ENCODE data around the gene CNTN2. TPM values are rescaled to one million over a fixed set of nuclear protein-coding genes. Genes with fewer than 3 reads are reported as not detected.

The CNTN2 gene
- total RNA-seq, 1 experiment from 2014 or later = not detected

DNA sequence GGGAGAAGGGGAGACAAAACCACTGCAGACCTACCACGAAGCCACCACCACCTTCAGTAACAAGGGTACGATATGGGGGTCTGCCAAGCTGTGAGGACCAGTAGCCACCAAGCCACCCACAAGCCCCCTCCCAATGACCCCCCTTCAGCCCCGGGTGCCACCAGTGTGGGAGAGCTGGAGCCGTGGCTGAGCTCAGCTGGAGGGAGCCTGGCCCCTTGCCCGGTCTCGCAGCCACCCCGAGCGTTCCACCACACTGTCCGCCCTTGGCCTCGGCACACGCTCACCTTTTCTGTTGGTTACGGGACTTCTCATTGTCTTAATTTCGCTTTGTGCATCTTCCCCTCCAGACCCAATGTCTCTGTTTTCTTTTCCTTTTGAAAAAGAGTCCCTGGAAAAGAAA is 26.4 kb upstream of the CNTN2 start:
- H3K36me3 Mint-ChIP-seq (ENCODE audit: insufficient read depth, unreplicated experiment) = no peaks in the 10 kb centered on the region

DNA sequence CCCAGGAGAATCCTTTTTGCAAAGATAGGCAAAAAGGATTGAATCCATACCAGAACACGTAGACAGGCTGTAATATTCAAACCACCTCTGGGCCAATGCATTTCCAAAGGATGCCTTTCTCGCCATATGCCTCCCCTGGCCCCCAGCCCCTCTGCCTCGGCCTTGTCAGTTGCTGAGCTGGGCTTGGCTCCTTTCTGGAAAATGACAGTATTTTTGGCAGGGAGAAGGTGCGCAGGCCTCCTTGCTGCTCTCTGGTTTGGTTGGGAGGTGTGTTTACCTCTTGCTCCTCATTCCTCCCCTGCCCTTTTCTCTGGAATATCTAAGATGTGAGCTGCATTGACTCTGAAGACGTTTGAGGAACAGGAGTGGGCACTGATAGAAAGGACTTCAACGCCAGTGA is 26.0 kb upstream of the CNTN2 start:
- BruUV-seq (replicated peaks) = no TSS peak
- intact Hi-C loops (cut with micrococcal nuclease; ENCODE audit: unreplicated experiment) = no loop called here
- Mint-ChIP-seq H3K36me3 (ENCODE audit: insufficient read depth, unreplicated experiment) (no peaks in the 10 kb centered on the region), H3K4me3 (ENCODE audit: low read depth, unreplicated experiment) (no peak overlapping the region), H3K4me1 (ENCODE audit: low read depth, unreplicated experiment) (no peaks in the 10 kb centered on the region), H3K27me3 (ENCODE audit: unreplicated experiment) (peaks cover 100% of the 10 kb centered on the region), H3K27ac (ENCODE audit: unreplicated experiment) (no peak overlapping the region), H3K9me3 (ENCODE audit: low read depth, unreplicated experiment) (no peaks in the 10 kb centered on the region)
- CTCF ChIA-PET = interaction anchor here (0.6 kb wide), 1 partner anchor 95 kb away, joined by 3 read pairs; no protein-coding TSS in a partner anchor
- no peak for DNase-seq
- TF ChIP-seq, protein P1, sequence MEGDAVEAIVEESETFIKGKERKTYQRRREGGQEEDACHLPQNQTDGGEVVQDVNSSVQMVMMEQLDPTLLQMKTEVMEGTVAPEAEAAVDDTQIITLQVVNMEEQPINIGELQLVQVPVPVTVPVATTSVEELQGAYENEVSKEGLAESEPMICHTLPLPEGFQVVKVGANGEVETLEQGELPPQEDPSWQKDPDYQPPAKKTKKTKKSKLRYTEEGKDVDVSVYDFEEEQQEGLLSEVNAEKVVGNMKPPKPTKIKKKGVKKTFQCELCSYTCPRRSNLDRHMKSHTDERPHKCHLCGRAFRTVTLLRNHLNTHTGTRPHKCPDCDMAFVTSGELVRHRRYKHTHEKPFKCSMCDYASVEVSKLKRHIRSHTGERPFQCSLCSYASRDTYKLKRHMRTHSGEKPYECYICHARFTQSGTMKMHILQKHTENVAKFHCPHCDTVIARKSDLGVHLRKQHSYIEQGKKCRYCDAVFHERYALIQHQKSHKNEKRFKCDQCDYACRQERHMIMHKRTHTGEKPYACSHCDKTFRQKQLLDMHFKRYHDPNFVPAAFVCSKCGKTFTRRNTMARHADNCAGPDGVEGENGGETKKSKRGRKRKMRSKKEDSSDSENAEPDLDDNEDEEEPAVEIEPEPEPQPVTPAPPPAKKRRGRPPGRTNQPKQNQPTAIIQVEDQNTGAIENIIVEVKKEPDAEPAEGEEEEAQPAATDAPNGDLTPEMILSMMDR (IDR thresholded peaks at IDR 0.05; ENCODE audit: unreplicated experiment) = no peak

More for the DNA sequence above, 26.4 kb upstream of the CNTN2 start:
- H3K27ac Mint-ChIP-seq (ENCODE audit: unreplicated experiment) = no peak overlapping the region
- no peak for DNase-seq
- no peaks in the 10 kb centered on the region for H3K9me3 Mint-ChIP-seq (ENCODE audit: low read depth, unreplicated experiment)
- no TSS peak for BruUV-seq (replicated peaks)
- intact Hi-C loops (cut with micrococcal nuclease; ENCODE audit: unreplicated experiment) = no loop called here
- CTCF ChIA-PET = interaction anchor here (0.6 kb wide), 1 partner anchor 94 kb away, joined by 3 read pairs; no protein-coding TSS in a partner anchor
- H3K27me3 Mint-ChIP-seq (ENCODE audit: unreplicated experiment) = peaks cover 100% of the 10 kb centered on the region
- TF ChIP-seq, protein P1 (IDR thresholded peaks at IDR 0.05; ENCODE audit: unreplicated experiment) = no peak
- H3K4me3 Mint-ChIP-seq (ENCODE audit: low read depth, unreplicated experiment) = no peak overlapping the region
- no peaks in the 10 kb centered on the region for H3K4me1 Mint-ChIP-seq (ENCODE audit: low read depth, unreplicated experiment)

DNA sequence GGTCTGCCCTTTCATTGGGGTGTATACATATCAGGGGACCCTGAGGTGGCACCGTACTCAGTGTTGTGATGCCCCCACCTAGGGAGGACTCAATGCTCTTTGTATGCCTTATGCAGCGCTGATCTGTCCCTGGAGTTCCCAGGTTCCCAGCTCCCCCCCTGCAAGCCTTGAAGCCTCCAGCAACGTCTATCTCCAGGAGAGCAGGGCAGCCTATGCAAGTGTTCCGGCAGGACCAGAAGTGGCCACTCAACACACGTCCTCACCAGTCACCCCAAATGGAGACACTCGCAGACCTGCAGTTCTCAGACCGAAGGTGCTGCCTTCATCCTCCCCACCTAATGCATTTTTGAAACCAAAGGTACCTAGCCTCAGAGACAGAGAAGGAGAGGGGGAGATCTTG is 25.2 kb upstream of the CNTN2 start:
- Mint-ChIP-seq H3K4me1 (ENCODE audit: low read depth, unreplicated experiment) (no peaks in the 10 kb centered on the region), H3K27me3 (ENCODE audit: unreplicated experiment) (peaks cover 100% of the 10 kb centered on the region), H3K4me3 (ENCODE audit: low read depth, unreplicated experiment) (no peak overlapping the region), H3K36me3 (ENCODE audit: insufficient read depth, unreplicated experiment) (no peaks in the 10 kb centered on the region), H3K27ac (ENCODE audit: unreplicated experiment) (no peak overlapping the region), H3K9me3 (ENCODE audit: low read depth, unreplicated experiment) (no peaks in the 10 kb centered on the region)
- no peak for DNase-seq
- intact Hi-C loops (cut with micrococcal nuclease; ENCODE audit: unreplicated experiment) = no loop called here
- TF ChIP-seq, protein P1 (IDR thresholded peaks at IDR 0.05; ENCODE audit: unreplicated experiment) = no peak
- BruUV-seq (replicated peaks) = no TSS peak
- CTCF ChIA-PET = interaction anchor here (0.6 to 0.8 kb wide), 2 partner anchors 13 to 162 kb away, joined by 3 read pairs; no protein-coding TSS in a partner anchor

DNA sequence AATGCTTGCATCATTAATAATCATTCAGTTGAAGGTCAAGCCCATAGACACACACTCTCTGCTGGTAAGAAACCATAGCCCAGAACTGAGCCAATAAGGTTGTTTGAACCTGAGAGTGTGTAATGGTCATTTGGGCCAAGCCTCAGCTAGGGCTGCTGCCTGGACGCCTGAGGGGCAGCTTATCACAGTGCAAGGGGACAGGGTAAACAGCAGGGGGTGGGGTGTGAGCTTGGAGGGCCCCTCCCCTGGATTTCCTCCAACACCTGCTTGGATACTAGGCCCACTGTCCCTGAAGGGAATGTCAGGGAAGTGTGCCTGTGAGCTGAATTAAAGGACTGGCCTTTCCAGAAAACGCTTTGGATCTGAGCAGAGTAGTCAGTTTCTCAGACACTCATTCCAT is 24.6 kb upstream of the CNTN2 start:
- H3K9me3 Mint-ChIP-seq (ENCODE audit: low read depth, unreplicated experiment) = no peaks in the 10 kb centered on the region
- H3K27me3 Mint-ChIP-seq (ENCODE audit: unreplicated experiment) = peaks cover 100% of the 10 kb centered on the region
- CTCF ChIA-PET = interaction anchor here (0.8 kb wide), 1 partner anchor 162 kb away, joined by 3 read pairs; no protein-coding TSS in a partner anchor
- intact Hi-C loops (cut with micrococcal nuclease; ENCODE audit: unreplicated experiment) = no loop called here
- BruUV-seq (replicated peaks) = no TSS peak
- H3K36me3 Mint-ChIP-seq (ENCODE audit: insufficient read depth, unreplicated experiment) = no peaks in the 10 kb centered on the region
- H3K27ac Mint-ChIP-seq (ENCODE audit: unreplicated experiment) = no peak overlapping the region
- H3K4me3 Mint-ChIP-seq (ENCODE audit: low read depth, unreplicated experiment) = no peak overlapping the region
- DNase-seq = no peak
- TF ChIP-seq, protein P1 (IDR thresholded peaks at IDR 0.05; ENCODE audit: unreplicated experiment) = no peak
- H3K4me1 Mint-ChIP-seq (ENCODE audit: low read depth, unreplicated experiment) = no peaks in the 10 kb centered on the region
